Measurements from ENCODE around the gene PLCH1. TPM values are rescaled to one million over a fixed set of nuclear protein-coding genes. Genes with fewer than 3 reads are reported as not detected.

Gene PLCH1
- polyA plus RNA-seq, 1 donor (not counting 4 experiments of a cell fraction or from before 2014, with no cell fraction given): 0.05 TPM

DNA sequence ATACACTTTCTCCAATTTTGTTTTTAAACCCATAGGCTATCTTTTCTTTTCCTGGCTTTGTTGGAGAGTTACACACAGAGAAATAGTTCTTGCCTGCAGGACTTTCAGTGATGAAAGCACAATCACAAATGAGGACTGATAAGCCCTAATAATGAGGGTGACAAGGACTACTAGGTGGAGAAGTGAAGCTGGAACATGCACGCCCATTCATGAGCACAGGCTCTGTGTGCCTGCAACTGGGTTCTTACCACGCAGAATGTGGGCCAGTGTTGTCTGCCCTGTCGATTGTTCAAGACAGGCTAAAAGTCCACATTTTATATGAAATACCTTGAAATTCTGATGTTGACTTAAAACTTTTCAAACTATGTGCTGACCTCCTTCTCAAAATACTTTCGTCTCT, 289.1 kb downstream of the PLCH1 start:
- no peak for TF ChIP-seq CTCF (optimal IDR thresholded peaks at IDR 0.05 in 1 of 3, IDR thresholded peaks at IDR 0.05 in 1 of 3, conservative IDR thresholded peaks at IDR 0.05 in 1 of 3; ENCODE audit: extremely low read depth in 1 of 3, insufficient read depth in 2 of 3, low read length in 3 of 3)
- no peak for TF ChIP-seq EZH2 (IDR thresholded peaks at IDR 0.05; ENCODE audit: low read length)
- dilution Hi-C loops (cut with MboI; ENCODE audit: extremely low pct_ligation_motif_present, low sequenced_read_pairs): no loop called here
- H2AFZ ChIP-seq (ENCODE audit: control insufficient read depth, low read length): no peak overlapping the region

GRCh38 chr3:155453512-155453911, 291.4 kb downstream of the PLCH1 start:
- dilution Hi-C loops (cut with MboI; ENCODE audit: extremely low pct_ligation_motif_present, low sequenced_read_pairs): no loop called here
- no peaks in the 10 kb centered on the region for H4K20me1 ChIP-seq (ENCODE audit: control insufficient read depth, extremely low read depth, insufficient read depth, low read length)
- H3K9me3 ChIP-seq (ENCODE audit: control insufficient read depth, low read depth, low read length): no peaks in the 10 kb centered on the region
- no peak overlapping the region for H3K27ac ChIP-seq (ENCODE audit: control insufficient read depth, insufficient read depth, low read length)
- H3K36me3 ChIP-seq (ENCODE audit: control insufficient read depth in 2 of 2, extremely low read depth in 1 of 2, insufficient read depth in 2 of 2, low read length in 2 of 2): no peaks in the 10 kb centered on the region
- H3K9me1 ChIP-seq (ENCODE audit: control insufficient read depth, extremely low read depth, insufficient read depth, low read length): no peaks in the 10 kb centered on the region
- no peaks in the 10 kb centered on the region for H3K4me1 ChIP-seq (ENCODE audit: control insufficient read depth, extremely low read depth, insufficient read depth, low read length)
- no peak overlapping the region for H2AFZ ChIP-seq (ENCODE audit: control insufficient read depth, low read length)
- no peaks in the 10 kb centered on the region for H3K79me2 ChIP-seq (ENCODE audit: control insufficient read depth, insufficient read depth, low read length)
- no peaks in the 10 kb centered on the region for H3K27me3 ChIP-seq (ENCODE audit: control insufficient read depth, extremely low read depth, insufficient read depth, low read length)
- DNase-seq (ENCODE audit: low read depth, low spot score): no peak
- no peak overlapping the region for H3K9ac ChIP-seq (ENCODE audit: control insufficient read depth, extremely low read depth, insufficient read depth, low read length)
- no peak overlapping the region for H3K4me2 ChIP-seq (ENCODE audit: control insufficient read depth, extremely low read depth, insufficient read depth, low read depth, low read length)
- TF ChIP-seq EZH2 (IDR thresholded peaks at IDR 0.05; ENCODE audit: low read length) (no peak), CTCF (optimal IDR thresholded peaks at IDR 0.05 in 1 of 3, IDR thresholded peaks at IDR 0.05 in 1 of 3, conservative IDR thresholded peaks at IDR 0.05 in 1 of 3; ENCODE audit: extremely low read depth in 1 of 3, insufficient read depth in 2 of 3, low read length in 3 of 3) (no peak)
- no peak overlapping the region for H3K4me3 ChIP-seq (ENCODE audit: control insufficient read depth in 2 of 3, extremely low read depth in 1 of 3, insufficient read depth in 2 of 3, low read depth in 1 of 3, low read length in 3 of 3)
- FAIRE-seq: no peak

More for the DNA sequence above, 289.1 kb downstream of the PLCH1 start:
- H3K9me1 ChIP-seq (ENCODE audit: control insufficient read depth, extremely low read depth, insufficient read depth, low read length): no peaks in the 10 kb centered on the region
- H3K9me3 ChIP-seq (ENCODE audit: control insufficient read depth, low read depth, low read length): no peaks in the 10 kb centered on the region
- H3K4me3 ChIP-seq (ENCODE audit: control insufficient read depth in 2 of 3, extremely low read depth in 1 of 3, insufficient read depth in 2 of 3, low read depth in 1 of 3, low read length in 3 of 3): no peak overlapping the region
- no peaks in the 10 kb centered on the region for H3K36me3 ChIP-seq (ENCODE audit: control insufficient read depth in 2 of 2, extremely low read depth in 1 of 2, insufficient read depth in 2 of 2, low read length in 2 of 2)
- H3K79me2 ChIP-seq (ENCODE audit: control insufficient read depth, insufficient read depth, low read length): no peaks in the 10 kb centered on the region
- FAIRE-seq (no peak), DNase-seq (ENCODE audit: low read depth, low spot score) (no peak)
- H3K4me1 ChIP-seq (ENCODE audit: control insufficient read depth, extremely low read depth, insufficient read depth, low read length): no peaks in the 10 kb centered on the region
- H3K27ac ChIP-seq (ENCODE audit: control insufficient read depth, insufficient read depth, low read length): no peak overlapping the region
- H3K4me2 ChIP-seq (ENCODE audit: control insufficient read depth, extremely low read depth, insufficient read depth, low read depth, low read length): no peak overlapping the region
- H4K20me1 ChIP-seq (ENCODE audit: control insufficient read depth, extremely low read depth, insufficient read depth, low read length): no peaks in the 10 kb centered on the region
- H3K9ac ChIP-seq (ENCODE audit: control insufficient read depth, extremely low read depth, insufficient read depth, low read length): no peak overlapping the region
- no peaks in the 10 kb centered on the region for H3K27me3 ChIP-seq (ENCODE audit: control insufficient read depth, extremely low read depth, insufficient read depth, low read length)
